Sigmoid colon (tissue), 7 donors: Measurements from ENCODE around the gene RIPPLY1. TPM values are rescaled to one million over a fixed set of nuclear protein-coding genes. Genes with fewer than 3 reads are reported as not detected.

ENCODE experiments used
- DNase-seq: peaks from one replicate; pipeline ENCODE4 v3.0.0-alpha.2; 2019
- H3K27ac ChIP-seq, 4 donors: fragments of 200-600 bp; sonication (generic); one replicate each; pipeline ENCODE4 v1.5.1; 2016 to 2019; ENCODE audit warnings: mild to moderate bottlenecking in 1 of 4
- H3K27me3 ChIP-seq, 3 donors: fragments of 200-600 bp; sonication (generic); one replicate each; pipeline ENCODE4 v1.5.1; 2019; ENCODE audit warnings: mild to moderate bottlenecking in 1 of 3
- H3K36me3 ChIP-seq, 4 donors: fragments of 200-600 bp; sonication (generic); one replicate each; pipeline ENCODE4 v1.5.1; 2016 to 2019
- H3K4me1 ChIP-seq, 4 donors: fragments of 200-600 bp; sonication (generic); one replicate each; pipeline ENCODE4 v1.5.1; 2017 to 2019
- H3K4me3 ChIP-seq, 4 donors: fragments of 200-600 bp; sonication (generic); one replicate each; pipeline ENCODE4 v1.5.1; 2017 to 2019; ENCODE audit warnings: mild to moderate bottlenecking in 2 of 4, moderate library complexity in 1 of 4
- H3K9me3 ChIP-seq, 4 donors: fragments of 200-600 bp in 3 of 4; sonication (generic) in 3 of 4; one replicate each; pipeline versions ENCODE4 v1.5.1 to v1.6.1; 2013 to 2019
- CTCF ChIP-seq, 4 experiments: fragments of 450-650 bp in 3 of 4; fragments of 200-600 bp in 1 of 4; IDR thresholded peaks; one replicate each; pipeline ENCODE4 v1.5.1; 2016 to 2019; ENCODE audit warnings: antibody characterized with exemption in 4 of 4, mild to moderate bottlenecking in 3 of 4, moderate library complexity in 2 of 4
- EP300 ChIP-seq, 4 donors: sonication (generic); formaldehyde crosslinking; IDR thresholded peaks; one replicate each; pipeline ENCODE4 v1.6.1; 2017; ENCODE audit warnings: antibody characterized with exemption in 4 of 4
- POLR2A ChIP-seq, 2 donors: fragments of 450-650 bp; IDR thresholded peaks; one replicate each; pipeline ENCODE4 v1.6.1; 2016; ENCODE audit warnings: antibody characterized with exemption in 2 of 2, mild to moderate bottlenecking in 2 of 2, moderate library complexity in 2 of 2
- POLR2AphosphoS5 ChIP-seq, 4 donors: sonication (generic); formaldehyde crosslinking; IDR thresholded peaks; one replicate each; pipeline ENCODE4 v1.6.1; 2017; ENCODE audit warnings: antibody characterized with exemption in 4 of 4
- WGBS, 2 donors: extraction: QIAGEN DNeasy Blood & Tissue Kit; methylation state at CpG; one replicate each; pipeline ENCODE4 v1.1.7; 2013; 5-methylcytosine and 5-hydroxymethylcytosine counted together
- intact Hi-C: fragments of 100-400 bp; cut with DNase I; formaldehyde crosslinking; loops from one replicate; pipeline ENCODE4 v1.15.1; 2023
- polyA plus RNA-seq, 3 donors: library from polyadenylated mRNA; stranded (reverse); fragments of 200-250 nt; gene quantifications; one replicate each; pipeline ENCODE4 v1.2.3, GENCODE V29; 2013
- total RNA-seq, 4 donors: library from RNA; depleted of rRNA; stranded (reverse); fragments of >200 nt; gene quantifications; one replicate each; pipeline ENCODE4 v1.1.0, GENCODE V29; 2016
- donor health status: healthy with polysubstance abuse.
- donor health status: Bipolar disorder and iron deficiency.
- donor health status: healthy.

RIPPLY1 gene
- total and polyA plus RNA-seq, 7 donors: 0.09 TPM; not detected in 6

- Histone ChIP-seq H3K4me1 (no peaks in the 10 kb centered on the region), H3K4me3 (no peak overlapping the region), H3K27me3 (no peaks in the 10 kb centered on the region), H3K27ac (no peak overlapping the region), H3K36me3 (no peaks in the 10 kb centered on the region), H3K9me3 (no peaks in the 10 kb centered on the region)
- no peak for DNase-seq
- WGBS, 2 donors: 62 to 82% methylated on average over 3 of the region's 3 CpGs
- intact Hi-C loops: no loop called here
- TF ChIP-seq POLR2AphosphoS5 (IDR thresholded peaks at IDR 0.05): no peak
Measured at GRCh38 chrX:106927023-106927422, 23.9 kb upstream of the RIPPLY1 start.

GRCh38 chrX:106921637-106922036, 18.5 kb upstream of the RIPPLY1 start:
- Histone ChIP-seq H3K9me3 (no peaks in the 10 kb centered on the region), H3K36me3 (no peaks in the 10 kb centered on the region), H3K4me3 (no peak overlapping the region), H3K4me1 (no peaks in the 10 kb centered on the region), H3K27ac (no peak overlapping the region), H3K27me3 (no peaks in the 10 kb centered on the region)
- intact Hi-C loops: no loop called here
- 74 to 78% methylated on average over 2 of the region's 2 CpGs for WGBS, 2 donors
- DNase-seq: no peak
- no peak for TF ChIP-seq POLR2AphosphoS5 (IDR thresholded peaks at IDR 0.05)

GRCh38 chrX:106919932-106920452, 16.9 kb upstream of the RIPPLY1 start, which contains the start of gene CLDN2:
CLDN2 (plus strand) TSS chrX:106920402; CDS start chrX:106928229, 7,827 bp downstream.
- H3K4me1 ChIP-seq: no peaks in the 10 kb centered on the region
- TF ChIP-seq EP300 (IDR thresholded peaks at IDR 0.05) (no peak), CTCF (IDR thresholded peaks at IDR 0.05) (no peak), POLR2AphosphoS5 (IDR thresholded peaks at IDR 0.05) (no peak), POLR2A (IDR thresholded peaks at IDR 0.05) (no peak)
- intact Hi-C loops: no loop called here
- no peaks in the 10 kb centered on the region for H3K27me3 ChIP-seq
- no peak within 1 kb of the TSS for H3K27ac ChIP-seq
- no peak within 1 kb of the TSS for H3K4me3 ChIP-seq
- no peak for DNase-seq
- H3K9me3 ChIP-seq: no peaks in the 10 kb centered on the region
- H3K36me3 ChIP-seq: no peaks in the 10 kb centered on the region
- WGBS, 2 donors: 50 to 79% methylated on average over 2 of the region's 2 CpGs

GRCh38 chrX:106917830-106918500, 14.8 kb upstream of the RIPPLY1 start:
- Histone ChIP-seq H3K4me1 (no peaks in the 10 kb centered on the region), H3K36me3 (no peaks in the 10 kb centered on the region), H3K9me3 (no peaks in the 10 kb centered on the region), H3K27me3 (no peaks in the 10 kb centered on the region), H3K4me3 (no peak overlapping the region), H3K27ac (no peak overlapping the region)
- TF ChIP-seq EP300 (IDR thresholded peaks at IDR 0.05) (no peak), POLR2AphosphoS5 (IDR thresholded peaks at IDR 0.05) (no peak), POLR2A (IDR thresholded peaks at IDR 0.05) (no peak), CTCF (IDR thresholded peaks at IDR 0.05) (no peak)
- intact Hi-C loops: no loop called here
- WGBS, 2 donors: 48 to 52% methylated on average over 6 of the region's 6 CpGs
- no peak for DNase-seq

GRCh38 chrX:106912864-106913263, 9.7 kb upstream of the RIPPLY1 start:
- Histone ChIP-seq H3K36me3 (no peaks in the 10 kb centered on the region), H3K4me3 (no peak overlapping the region), H3K4me1 (no peaks in the 10 kb centered on the region), H3K9me3 (no peaks in the 10 kb centered on the region), H3K27me3 (no peaks in the 10 kb centered on the region), H3K27ac (no peak overlapping the region)
- intact Hi-C loops: no loop called here
- 75 to 80% methylated on average over 2 of the region's 2 CpGs for WGBS, 2 donors
- DNase-seq: no peak
- TF ChIP-seq EP300 (IDR thresholded peaks at IDR 0.05) (no peak), CTCF (IDR thresholded peaks at IDR 0.05) (no peak), POLR2AphosphoS5 (IDR thresholded peaks at IDR 0.05) (no peak), POLR2A (IDR thresholded peaks at IDR 0.05) (no peak)

- intact Hi-C loops: no loop called here
- 38 to 58% methylated on average over 6 of the region's 6 CpGs for WGBS, 2 donors
- Histone ChIP-seq H3K9me3 (no peaks in the 10 kb centered on the region), H3K4me1 (no peaks in the 10 kb centered on the region), H3K36me3 (no peaks in the 10 kb centered on the region), H3K27me3 (no peaks in the 10 kb centered on the region), H3K27ac (no peak overlapping the region), H3K4me3 (no peak overlapping the region)
- TF ChIP-seq CTCF (IDR thresholded peaks at IDR 0.05) (no peak), POLR2A (IDR thresholded peaks at IDR 0.05) (no peak), EP300 (IDR thresholded peaks at IDR 0.05) (no peak), POLR2AphosphoS5 (IDR thresholded peaks at IDR 0.05) (no peak)
- DNase-seq: no peak
Measured at GRCh38 chrX:106906361-106906760, 3.2 kb upstream of the RIPPLY1 start.
